DOHH2 (cell line): Measurements from ENCODE around the gene NCAM2.

ENCODE experiments used
- H3F3A ChIP-seq: fragments of 200-600 bp; sonication (generic), shearing (Covaris generic); 2 replicates; pipeline ENCODE4 v1.6.0; 2016; ENCODE audit warnings: antibody characterized with exemption, mild to moderate bottlenecking; ENCODE audit not compliant: control insufficient read depth, insufficient read depth
- H3K27ac ChIP-seq: fragments of 200-600 bp; sonication (generic); 2 replicates; pipeline ENCODE4 v1.5.1; 2014; ENCODE audit warnings: low read depth, mild to moderate bottlenecking, low read length, moderate library complexity
- H3K27me3 ChIP-seq: fragments of 200-600 bp; sonication (generic); 2 replicates; pipeline ENCODE4 v1.6.1; 2014; ENCODE audit warnings: mild to moderate bottlenecking, low read length, mixed read lengths; ENCODE audit not compliant: control insufficient read depth
- H3K36me3 ChIP-seq: fragments of 200-600 bp; sonication (generic); 2 replicates; pipeline ENCODE4 v1.6.1; 2014; ENCODE audit warnings: mild to moderate bottlenecking, low read length, moderate library complexity, mixed read lengths; ENCODE audit not compliant: control insufficient read depth
- H3K4me1 ChIP-seq: fragments of 200-600 bp; sonication (generic); 2 replicates; pipeline ENCODE4 v1.6.1; 2014; ENCODE audit warnings: mild to moderate bottlenecking, low read length, mixed read lengths; ENCODE audit not compliant: control insufficient read depth
- H3K4me2 ChIP-seq: fragments of 200-600 bp; sonication (generic); 2 replicates; pipeline ENCODE4 v1.6.0; 2014; ENCODE audit warnings: mild to moderate bottlenecking, low read length, moderate library complexity
- H3K4me3 ChIP-seq: fragments of 200-600 bp; sonication (generic); 2 replicates; pipeline ENCODE4 v1.5.1; 2014; ENCODE audit warnings: mild to moderate bottlenecking, low read length, mixed read lengths
- H3K79me2 ChIP-seq: fragments of 200-600 bp; sonication (generic); 2 replicates; pipeline ENCODE4 v1.6.1; 2014; ENCODE audit warnings: mild to moderate bottlenecking, low read length, mixed read lengths; ENCODE audit not compliant: control insufficient read depth
- H3K9me2 ChIP-seq: fragments of 200-600 bp; sonication (generic); replicated peaks from 2 replicates; pipeline ENCODE4 v1.6.1; 2014; ENCODE audit warnings: mild to moderate bottlenecking, low read length, mixed read lengths; ENCODE audit not compliant: control insufficient read depth
- H3K9me3 ChIP-seq: fragments of 200-600 bp; sonication (generic); 2 replicates; pipeline ENCODE4 v1.6.1; 2014; ENCODE audit warnings: antibody characterized with exemption, low read length, mixed read lengths; ENCODE audit not compliant: control insufficient read depth, insufficient read depth
- H4K20me1 ChIP-seq: fragments of 200-600 bp; sonication (generic); 2 replicates; pipeline ENCODE4 v1.6.0; 2014; ENCODE audit warnings: low read depth, mild to moderate bottlenecking, antibody characterized with exemption, low read length, moderate library complexity; ENCODE audit not compliant: control insufficient read depth, insufficient read depth
- EZH2phosphoT487 ChIP-seq: fragments of 200-600 bp; sonication (generic); IDR thresholded peaks from 2 replicates; pipeline ENCODE4 v1.6.1; 2017; ENCODE audit warnings: borderline replicate concordance, mild to moderate bottlenecking, antibody characterized with exemption, low read length, moderate library complexity, mixed read lengths
- TF ChIP-seq, protein P1 (sequence below): fragments of 200-600 bp; sonication (generic); IDR thresholded peaks from one replicate; pipeline ENCODE4 v1.5.1; 2014; ENCODE audit warnings: antibody characterized with exemption, mild to moderate bottlenecking, low read depth, low read length; ENCODE audit not compliant: poor library complexity, severe bottlenecking

Gene NCAM2

DNA sequence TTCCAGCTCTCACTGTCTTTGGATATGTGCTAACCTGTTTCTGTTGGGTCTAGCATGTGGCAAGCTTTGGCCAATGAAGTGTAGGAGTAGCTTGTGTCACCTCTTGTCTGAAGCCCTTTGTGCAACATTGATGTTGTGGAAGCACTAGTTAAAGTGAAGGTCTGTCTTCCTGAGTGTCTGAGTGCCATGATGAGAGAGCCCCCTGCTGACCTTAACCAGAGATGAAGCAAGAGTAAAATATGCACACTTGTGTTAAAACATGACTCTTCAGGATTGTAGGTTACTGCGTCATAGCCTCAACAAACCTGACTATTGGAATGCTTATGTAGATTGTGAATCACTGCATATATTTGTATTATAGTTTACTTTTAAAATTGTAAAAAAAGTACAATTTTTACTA lies 103.7 kb downstream of the NCAM2 start:
- no peak overlapping the region for H3K27ac ChIP-seq
- no peaks in the 10 kb centered on the region for H3K9me2 ChIP-seq
- no peak for TF ChIP-seq EZH2phosphoT487
- TF ChIP-seq, protein P1, sequence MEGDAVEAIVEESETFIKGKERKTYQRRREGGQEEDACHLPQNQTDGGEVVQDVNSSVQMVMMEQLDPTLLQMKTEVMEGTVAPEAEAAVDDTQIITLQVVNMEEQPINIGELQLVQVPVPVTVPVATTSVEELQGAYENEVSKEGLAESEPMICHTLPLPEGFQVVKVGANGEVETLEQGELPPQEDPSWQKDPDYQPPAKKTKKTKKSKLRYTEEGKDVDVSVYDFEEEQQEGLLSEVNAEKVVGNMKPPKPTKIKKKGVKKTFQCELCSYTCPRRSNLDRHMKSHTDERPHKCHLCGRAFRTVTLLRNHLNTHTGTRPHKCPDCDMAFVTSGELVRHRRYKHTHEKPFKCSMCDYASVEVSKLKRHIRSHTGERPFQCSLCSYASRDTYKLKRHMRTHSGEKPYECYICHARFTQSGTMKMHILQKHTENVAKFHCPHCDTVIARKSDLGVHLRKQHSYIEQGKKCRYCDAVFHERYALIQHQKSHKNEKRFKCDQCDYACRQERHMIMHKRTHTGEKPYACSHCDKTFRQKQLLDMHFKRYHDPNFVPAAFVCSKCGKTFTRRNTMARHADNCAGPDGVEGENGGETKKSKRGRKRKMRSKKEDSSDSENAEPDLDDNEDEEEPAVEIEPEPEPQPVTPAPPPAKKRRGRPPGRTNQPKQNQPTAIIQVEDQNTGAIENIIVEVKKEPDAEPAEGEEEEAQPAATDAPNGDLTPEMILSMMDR: peak; percentile 30
- no peaks in the 10 kb centered on the region for H3K9me3 ChIP-seq
- H3K4me1 ChIP-seq: no peaks in the 10 kb centered on the region
- no peaks in the 10 kb centered on the region for H3K79me2 ChIP-seq
- H3K27me3 ChIP-seq: no peaks in the 10 kb centered on the region
- H3F3A ChIP-seq: no peaks in the 10 kb centered on the region
- no peaks in the 10 kb centered on the region for H3K36me3 ChIP-seq
- H3K4me2 ChIP-seq: no peak overlapping the region
- no peaks in the 10 kb centered on the region for H4K20me1 ChIP-seq
- H3K4me3 ChIP-seq: no peak overlapping the region

DNA sequence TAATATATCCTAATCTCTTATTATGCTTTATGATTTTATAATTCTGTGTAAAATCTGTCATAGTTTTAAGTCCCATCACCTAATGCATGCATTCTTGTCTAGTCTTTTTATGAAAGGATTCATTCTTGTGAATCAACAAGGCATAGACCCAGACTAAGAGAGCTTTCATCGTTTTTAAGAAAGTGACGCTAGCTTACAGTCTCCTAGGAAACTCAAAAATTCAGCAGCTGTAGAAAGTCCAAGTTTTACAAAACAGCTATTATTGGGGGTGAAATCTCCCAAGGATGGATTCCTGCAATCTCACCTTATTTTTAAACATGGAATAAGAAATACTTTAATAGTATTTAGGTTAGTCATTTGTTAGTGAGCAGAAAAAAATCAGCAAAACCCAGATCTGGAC lies 104.7 kb downstream of the NCAM2 start:
- Histone ChIP-seq H3K4me2 (no peak overlapping the region), H3K27me3 (no peaks in the 10 kb centered on the region), H3K9me3 (no peaks in the 10 kb centered on the region), H3F3A (no peaks in the 10 kb centered on the region), H4K20me1 (no peaks in the 10 kb centered on the region), H3K27ac (no peak overlapping the region), H3K4me3 (no peak overlapping the region), H3K79me2 (no peaks in the 10 kb centered on the region), H3K9me2 (no peaks in the 10 kb centered on the region), H3K4me1 (no peaks in the 10 kb centered on the region), H3K36me3 (no peaks in the 10 kb centered on the region)
- no peak for TF ChIP-seq EZH2phosphoT487
- TF ChIP-seq, protein P1: no peak

DNA sequence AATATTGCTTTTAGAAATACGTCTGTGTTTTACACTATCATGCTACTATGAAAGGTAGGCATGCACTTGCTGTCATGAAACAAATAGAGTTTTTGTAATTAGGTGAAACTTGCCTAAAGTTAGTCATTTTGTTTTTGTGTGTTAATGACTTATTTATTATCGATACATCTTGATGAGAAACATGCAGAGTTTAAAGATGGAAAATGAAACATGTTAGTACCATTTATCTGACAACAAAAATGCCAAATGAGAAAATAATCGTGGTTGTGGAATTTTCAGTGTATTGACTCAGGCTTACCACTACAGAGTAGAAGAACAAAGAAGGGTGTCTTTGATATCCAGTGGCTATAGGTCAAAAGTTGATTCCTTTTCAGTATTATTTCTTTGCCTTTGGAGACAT lies 105.5 kb downstream of the NCAM2 start:
- Histone ChIP-seq H3K9me3 (no peaks in the 10 kb centered on the region), H3K27ac (no peak overlapping the region), H3K79me2 (no peaks in the 10 kb centered on the region), H3F3A (no peaks in the 10 kb centered on the region), H4K20me1 (no peaks in the 10 kb centered on the region), H3K9me2 (no peaks in the 10 kb centered on the region), H3K36me3 (no peaks in the 10 kb centered on the region), H3K4me3 (no peak overlapping the region), H3K27me3 (no peaks in the 10 kb centered on the region), H3K4me1 (no peaks in the 10 kb centered on the region), H3K4me2 (no peak overlapping the region)
- no peak for TF ChIP-seq EZH2phosphoT487
- TF ChIP-seq, protein P1: no peak

DNA sequence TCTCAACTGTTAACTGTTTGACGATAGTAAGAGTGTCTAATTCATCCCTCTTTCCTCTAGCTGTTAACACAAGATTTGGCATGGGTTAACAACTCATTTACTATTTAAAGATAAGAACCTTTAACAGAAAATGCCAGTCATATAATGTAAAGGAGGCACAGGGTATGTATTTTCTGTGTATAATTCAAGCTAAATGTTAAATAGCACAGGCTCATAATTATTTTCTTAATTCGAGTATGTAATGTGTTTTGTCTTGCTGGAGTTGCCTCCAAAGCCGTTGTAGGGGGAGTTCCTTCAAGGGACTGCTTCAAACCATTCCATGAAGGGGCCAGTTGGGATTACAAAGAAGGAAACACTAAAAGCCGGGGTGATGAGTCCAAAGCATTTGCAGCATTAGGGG lies 111.5 kb downstream of the NCAM2 start:
- TF ChIP-seq, protein P1: no peak
- no peak for TF ChIP-seq EZH2phosphoT487
- no peak overlapping the region for H3K4me3 ChIP-seq
- H3K4me2 ChIP-seq: no peak overlapping the region
- H3K9me2 ChIP-seq: no peaks in the 10 kb centered on the region
- H4K20me1 ChIP-seq: no peaks in the 10 kb centered on the region
- H3K9me3 ChIP-seq: no peaks in the 10 kb centered on the region
- no peaks in the 10 kb centered on the region for H3K4me1 ChIP-seq
- H3K27me3 ChIP-seq: no peaks in the 10 kb centered on the region
- H3K27ac ChIP-seq: no peak overlapping the region
- H3F3A ChIP-seq: no peaks in the 10 kb centered on the region
- H3K79me2 ChIP-seq: no peaks in the 10 kb centered on the region
- no peaks in the 10 kb centered on the region for H3K36me3 ChIP-seq
